GM21367 (cell line): ENCODE measurements around the gene MTX2.
A peak's percentile ranks its signal among the peaks of the same experiment; 100 is the strongest.

Experiments
- ATAC-seq: cut with Tn5 transposase; IDR thresholded peaks from one replicate; pipeline ENCODE4 v1.9.1; 2021; ENCODE audit not compliant: unreplicated experiment

MTX2 gene

DNA sequence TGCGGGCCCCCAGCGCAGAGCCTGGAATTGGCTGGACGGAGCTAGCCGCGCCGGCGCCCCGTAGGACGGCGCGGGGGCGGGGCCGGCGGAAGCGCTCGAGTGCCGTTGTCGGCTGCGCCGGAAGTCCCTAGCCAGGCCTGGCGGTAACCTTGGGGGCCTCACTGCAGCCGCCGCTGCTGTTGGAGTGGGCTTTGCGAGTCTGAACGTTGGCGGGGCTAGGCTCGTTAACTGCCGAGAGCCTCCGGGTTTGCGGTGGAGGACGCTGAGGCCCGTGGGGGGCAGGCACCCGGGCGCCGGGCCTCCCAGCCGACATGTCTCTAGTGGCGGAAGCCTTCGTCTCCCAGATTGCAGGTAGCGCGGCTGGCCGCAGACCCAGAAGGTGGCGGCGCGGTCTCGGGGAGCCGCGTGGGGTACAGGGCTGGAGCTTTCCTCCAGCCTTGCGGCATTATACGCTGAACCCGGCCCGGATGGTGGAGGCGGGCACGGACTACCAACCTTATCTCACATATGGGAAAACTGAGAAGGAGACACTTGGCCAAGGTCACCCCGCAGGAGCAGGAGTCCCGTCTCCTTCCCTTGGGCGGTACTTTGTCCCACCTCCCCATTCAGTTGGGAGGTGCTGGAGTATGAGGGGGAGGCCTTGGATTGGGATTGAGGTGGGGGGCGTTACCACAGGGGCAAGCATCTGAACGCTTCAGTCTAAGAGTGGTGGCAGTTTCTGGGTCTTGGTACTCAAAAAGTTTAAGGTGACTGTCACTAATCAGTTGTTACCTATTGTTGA, at the start of gene MTX2:
MTX2 (plus strand) TSS at position 124 of the 781 bp plus-strand sequence; CDS start at position 312, 188 bp downstream.
- peak; percentile 96 for ATAC-seq

- no peak for ATAC-seq
Measured at GRCh38 chr2:176227874-176228273, 41.4 kb upstream of the MTX2 start.

DNA sequence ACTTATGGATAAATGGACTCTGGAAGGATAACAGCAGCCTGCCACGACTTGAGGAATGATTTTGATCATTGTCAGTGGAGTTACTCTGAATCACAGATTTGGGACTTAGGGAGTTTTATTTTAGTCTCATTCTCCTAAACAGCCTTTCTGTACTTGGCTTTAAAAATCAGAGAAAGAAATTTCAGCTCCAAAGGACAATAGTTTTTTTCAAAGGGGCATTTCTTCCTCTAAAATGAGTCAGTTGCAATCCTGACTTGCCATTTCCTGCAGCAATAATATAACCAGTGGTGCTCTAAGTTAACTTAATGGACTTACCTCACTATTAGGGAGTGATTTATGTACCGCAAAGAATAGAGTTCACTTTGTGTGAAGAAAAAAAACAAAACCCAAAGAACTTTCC, 35.1 kb upstream of the MTX2 start:
- no peak for ATAC-seq

DNA sequence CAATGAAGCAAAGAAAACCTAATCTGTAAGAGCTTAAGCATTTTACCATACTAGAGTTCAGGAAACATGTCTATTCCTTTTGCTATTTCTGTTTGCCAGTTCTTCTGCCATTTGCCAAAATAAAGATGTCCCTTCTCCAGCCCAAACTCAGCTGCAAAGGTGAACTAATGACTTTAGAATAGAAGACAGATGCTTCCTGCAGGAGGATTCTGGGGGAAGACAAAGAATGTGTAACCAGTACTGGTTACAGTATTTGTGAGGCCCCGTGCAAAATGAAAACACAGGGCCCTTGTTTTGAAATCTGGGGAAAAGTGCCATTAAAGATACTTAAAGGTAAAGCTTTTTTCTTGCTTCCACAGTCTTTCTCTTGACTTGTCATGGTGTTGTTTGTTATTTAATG, 34.3 kb upstream of the MTX2 start:
- ATAC-seq: no peak

DNA sequence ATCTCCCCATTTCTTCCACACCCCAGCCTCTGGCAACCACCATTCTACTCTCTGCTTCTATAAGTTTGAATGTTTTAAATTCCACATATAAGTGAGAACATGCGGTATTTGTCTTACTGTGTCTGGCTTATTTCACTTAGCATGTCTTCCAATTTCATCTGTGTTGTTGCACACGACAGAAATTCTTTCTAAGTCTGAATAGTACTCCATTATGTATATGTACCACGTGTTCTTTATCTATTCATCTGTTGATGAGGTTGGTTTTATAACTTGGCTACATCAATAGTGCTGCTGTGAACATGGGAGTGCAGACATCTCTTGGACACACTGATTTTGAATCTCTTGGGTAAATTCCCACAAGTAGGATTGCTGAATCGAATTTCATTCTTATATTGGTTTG, 31.8 kb upstream of the MTX2 start:
- ATAC-seq: no peak

DNA sequence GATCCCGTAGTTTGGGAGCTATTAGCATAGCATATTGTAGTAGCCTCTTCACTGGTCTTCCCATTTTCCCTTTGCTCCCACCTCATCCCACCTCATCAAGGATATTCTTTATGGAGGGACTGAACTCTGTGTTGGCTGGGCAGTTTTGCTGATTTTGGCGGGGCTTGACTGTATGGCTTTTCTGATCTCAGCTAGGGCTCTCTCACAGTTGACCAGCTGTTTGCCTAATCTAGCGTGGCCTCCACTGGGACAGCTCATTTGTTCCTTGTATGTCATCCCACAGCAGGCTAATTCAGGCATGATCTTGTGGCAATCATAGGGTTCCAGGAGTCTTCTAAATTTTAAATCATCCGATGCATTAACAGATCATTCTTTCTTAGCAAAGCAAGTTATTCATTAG, 30.2 kb upstream of the MTX2 start:
- no peak for ATAC-seq

DNA sequence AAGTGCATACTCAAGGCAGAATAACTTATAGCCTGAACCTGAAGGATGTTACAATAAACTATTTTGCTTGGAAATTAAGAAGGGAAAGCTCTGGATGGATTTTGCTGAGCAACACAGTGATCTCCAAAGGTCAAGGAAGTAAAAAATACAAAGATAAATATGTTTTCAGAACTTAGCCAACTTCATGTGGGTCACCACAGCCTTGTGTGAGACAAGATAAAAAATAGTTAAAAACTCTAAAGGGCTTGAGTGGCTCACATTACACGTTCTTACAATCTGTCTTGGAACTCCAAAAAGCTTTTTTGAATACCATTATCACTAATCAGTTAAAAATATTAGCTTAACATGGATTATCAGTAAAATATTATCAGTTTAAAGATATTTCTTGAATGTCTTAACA, 28.9 kb upstream of the MTX2 start:
- ATAC-seq: no peak

- no peak for ATAC-seq
Measured at GRCh38 chr2:176242276-176242675, 27.0 kb upstream of the MTX2 start.

DNA sequence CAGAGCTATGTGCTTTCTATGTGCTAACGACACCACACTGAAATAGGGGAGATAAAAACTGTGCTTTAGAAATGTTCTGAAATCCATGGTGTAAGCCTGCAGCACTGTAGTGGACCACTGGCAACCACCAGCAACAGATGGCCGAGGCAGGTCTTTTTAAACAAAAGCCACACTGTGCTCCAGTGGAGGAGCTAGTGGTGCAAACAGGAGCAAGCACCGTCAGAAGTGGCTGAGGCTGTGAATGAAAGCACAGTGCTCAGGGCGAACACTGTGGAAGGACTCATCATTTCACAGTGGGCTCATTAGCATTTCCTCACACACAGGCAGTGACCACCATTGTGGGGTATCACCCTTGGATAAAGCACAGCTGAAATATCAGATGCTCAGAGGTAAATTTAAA, 22.9 kb upstream of the MTX2 start:
- no peak for ATAC-seq

- no peak for ATAC-seq
Measured at GRCh38 chr2:176247859-176248258, 21.4 kb upstream of the MTX2 start.

- no peak for ATAC-seq
Measured at GRCh38 chr2:176251928-176252327, 17.3 kb upstream of the MTX2 start.

- ATAC-seq: no peak
Measured at GRCh38 chr2:176260689-176261088, 8.6 kb upstream of the MTX2 start.

- ATAC-seq: no peak
Measured at GRCh38 chr2:176261136-176261535, 8.1 kb upstream of the MTX2 start.

DNA sequence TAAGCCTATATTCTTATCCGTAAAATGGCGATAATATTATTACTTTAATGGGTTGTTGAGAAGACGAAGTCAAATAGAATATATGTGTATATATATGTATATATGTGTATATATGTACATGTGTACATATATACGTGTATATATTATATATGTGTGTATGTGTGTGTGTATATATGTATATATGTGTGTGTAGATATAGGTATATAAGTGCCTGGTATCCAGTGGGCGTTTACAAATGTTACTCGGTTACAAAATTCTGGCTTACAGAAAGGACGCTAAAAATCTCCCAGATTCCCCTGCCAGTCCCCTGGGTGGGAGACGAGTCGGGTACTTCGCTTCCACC, 295 bp upstream of the MTX2 start:
- peak; percentile 11 for ATAC-seq

DNA sequence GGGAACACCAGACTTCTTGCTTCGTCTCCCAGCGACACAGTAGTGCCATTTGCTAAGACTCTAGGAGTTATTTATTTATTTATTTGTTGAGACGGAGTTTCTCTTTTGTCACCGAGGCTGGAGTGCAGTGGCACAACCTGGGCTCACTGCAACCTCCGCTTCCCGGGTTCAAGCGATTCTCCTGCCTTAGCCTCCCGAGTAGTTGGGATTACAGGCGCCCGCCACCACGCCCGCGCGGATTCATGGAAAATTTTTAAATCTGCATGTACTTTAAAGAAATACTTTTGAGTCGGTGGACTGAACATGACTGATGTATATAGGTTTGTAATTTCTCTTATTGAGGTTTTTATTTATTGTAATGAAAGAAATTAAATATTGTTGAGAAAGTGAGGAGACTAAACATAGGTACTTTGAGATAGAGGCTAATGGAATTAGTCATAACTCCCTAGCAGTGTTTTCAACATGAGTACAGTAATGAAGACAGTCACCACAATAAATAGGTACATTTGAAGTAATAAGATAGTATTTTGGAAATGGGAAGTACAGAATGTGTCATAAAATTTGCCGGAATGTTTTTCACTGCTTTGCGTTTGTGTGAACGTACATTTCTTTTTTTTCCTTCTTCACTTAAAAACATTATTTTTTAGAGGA, 983 bp downstream of the MTX2 start:
- ATAC-seq: no peak

GRCh38 chr2:176272870-176273459, 3.7 kb downstream of the MTX2 start:
- no peak for ATAC-seq

DNA sequence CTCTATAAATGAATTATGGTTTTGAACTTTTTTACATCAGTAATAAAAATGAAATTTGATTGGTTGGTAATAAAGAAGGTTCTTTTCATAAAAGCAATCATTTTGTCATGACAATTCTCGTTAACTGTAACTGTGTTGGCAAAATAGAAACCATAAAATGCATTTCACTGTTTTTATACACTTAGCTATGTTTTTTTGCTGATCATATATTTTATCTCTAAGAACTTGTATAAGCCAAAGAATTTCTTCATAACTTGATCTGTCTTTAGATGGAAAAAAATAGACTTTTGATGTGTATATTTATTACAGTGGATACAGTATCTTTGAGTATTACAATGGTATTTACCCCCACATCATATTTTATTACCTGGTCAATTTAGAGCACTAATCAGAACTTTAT, 9.7 kb downstream of the MTX2 start:
- no peak for ATAC-seq

- ATAC-seq: no peak
Measured at GRCh38 chr2:176280156-176280555, 10.9 kb downstream of the MTX2 start.

DNA sequence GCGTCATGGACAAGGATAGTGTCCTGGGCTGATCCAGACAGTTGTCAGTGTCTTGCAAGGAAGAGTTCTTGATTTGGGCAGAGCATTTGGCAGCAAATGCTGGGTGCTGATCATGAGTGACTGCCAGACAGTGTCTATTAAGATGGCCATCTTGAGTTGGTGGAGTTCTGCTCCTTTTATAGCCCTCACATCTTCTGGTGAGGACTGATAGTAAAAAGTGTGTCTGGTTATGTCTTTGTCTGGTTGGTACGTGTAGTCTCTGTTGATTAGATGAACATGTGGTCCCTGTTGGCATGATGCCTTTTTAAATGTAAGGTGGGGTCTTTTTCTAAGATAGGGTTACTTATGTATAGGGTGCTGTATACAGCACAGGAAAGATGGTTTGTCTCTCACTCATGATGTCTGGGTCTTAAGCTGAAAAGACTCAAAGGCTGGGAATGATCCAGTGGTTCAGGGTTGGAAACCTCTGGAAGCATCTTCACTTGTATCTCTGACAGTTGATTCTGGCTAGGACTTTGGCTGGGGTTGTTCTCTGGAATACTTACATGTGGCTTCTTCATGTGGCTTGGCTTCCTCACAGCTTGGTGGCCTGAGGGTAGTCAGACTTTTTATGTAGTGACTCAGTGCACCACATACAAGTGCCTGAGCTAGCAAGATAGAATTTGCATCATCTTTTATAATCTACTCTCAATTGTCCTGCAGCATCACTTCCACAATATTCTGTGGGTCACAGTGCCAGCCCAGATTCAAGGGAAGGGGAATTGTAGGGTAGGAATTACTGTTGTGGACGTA, 11.8 kb downstream of the MTX2 start:
- ATAC-seq: no peak

- no peak for ATAC-seq
Measured at GRCh38 chr2:176283291-176284068, 14.2 kb downstream of the MTX2 start.
